ENCODE measurements around the gene TBC1D13.

DNA sequence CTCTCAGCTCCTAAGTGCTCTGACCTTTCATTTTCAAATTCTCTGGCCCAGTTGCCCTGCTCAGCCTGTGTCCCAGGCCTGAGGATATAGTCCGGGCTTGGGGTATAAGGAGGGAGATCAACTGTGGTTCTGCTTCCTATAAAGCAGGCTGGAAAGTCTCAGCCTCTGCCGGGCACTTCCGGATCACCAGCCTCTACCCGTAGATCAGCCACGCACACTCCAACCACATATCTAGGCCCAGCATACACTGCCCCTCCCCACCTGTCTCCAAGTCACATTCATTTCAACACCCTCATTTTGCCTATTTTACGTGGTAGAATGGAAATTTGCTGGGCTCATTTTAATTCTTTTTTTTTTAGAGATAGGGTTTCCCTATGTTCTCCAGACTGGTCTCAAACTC lies 18.4 kb upstream of the TBC1D13 start:
- TF ChIP-seq EZH2phosphoT487 (IDR thresholded peaks at IDR 0.05; ENCODE audit: borderline replicate concordance, low read length) = no peak
- TF ChIP-seq, protein P1, sequence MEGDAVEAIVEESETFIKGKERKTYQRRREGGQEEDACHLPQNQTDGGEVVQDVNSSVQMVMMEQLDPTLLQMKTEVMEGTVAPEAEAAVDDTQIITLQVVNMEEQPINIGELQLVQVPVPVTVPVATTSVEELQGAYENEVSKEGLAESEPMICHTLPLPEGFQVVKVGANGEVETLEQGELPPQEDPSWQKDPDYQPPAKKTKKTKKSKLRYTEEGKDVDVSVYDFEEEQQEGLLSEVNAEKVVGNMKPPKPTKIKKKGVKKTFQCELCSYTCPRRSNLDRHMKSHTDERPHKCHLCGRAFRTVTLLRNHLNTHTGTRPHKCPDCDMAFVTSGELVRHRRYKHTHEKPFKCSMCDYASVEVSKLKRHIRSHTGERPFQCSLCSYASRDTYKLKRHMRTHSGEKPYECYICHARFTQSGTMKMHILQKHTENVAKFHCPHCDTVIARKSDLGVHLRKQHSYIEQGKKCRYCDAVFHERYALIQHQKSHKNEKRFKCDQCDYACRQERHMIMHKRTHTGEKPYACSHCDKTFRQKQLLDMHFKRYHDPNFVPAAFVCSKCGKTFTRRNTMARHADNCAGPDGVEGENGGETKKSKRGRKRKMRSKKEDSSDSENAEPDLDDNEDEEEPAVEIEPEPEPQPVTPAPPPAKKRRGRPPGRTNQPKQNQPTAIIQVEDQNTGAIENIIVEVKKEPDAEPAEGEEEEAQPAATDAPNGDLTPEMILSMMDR (IDR thresholded peaks at IDR 0.05; ENCODE audit: low read depth, low read length, poor library complexity, severe bottlenecking) = no peak
